GM18873 (cell line): Measurements from ENCODE around the gene TDO2.
"Not testable (repeated sequence)": the region's sequence is repeated elsewhere in the genome, so short reads cannot be mapped to it uniquely, and the experiment has no call there.

Experiments used
- ATAC-seq: cut with Tn5 transposase; IDR thresholded peaks from one replicate; pipeline ENCODE4 v1.9.1; 2021; ENCODE audit warnings: mild to moderate bottlenecking, moderate library complexity, moderate number of reproducible peaks; ENCODE audit not compliant: unreplicated experiment, low FRiP score

The TDO2 gene

DNA sequence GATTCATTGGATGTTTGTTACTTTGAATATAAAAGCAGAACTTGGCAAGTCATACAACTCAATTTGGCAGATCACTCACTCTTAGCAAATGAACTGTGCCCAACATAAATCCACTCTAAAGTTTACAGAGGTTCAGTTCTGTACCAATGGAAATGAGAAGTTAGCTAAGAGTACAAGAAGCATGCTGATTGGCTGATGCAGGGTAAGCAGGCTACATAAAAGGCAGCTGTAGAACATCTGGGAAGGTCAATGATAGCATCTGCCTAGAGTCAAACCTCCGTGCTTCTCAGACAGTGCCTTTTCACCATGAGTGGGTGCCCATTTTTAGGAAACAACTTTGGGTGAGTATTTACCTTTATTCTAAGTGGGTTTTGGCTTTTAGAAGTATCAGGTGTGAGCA is at the start of gene TDO2:
Gene TDO2, plus strand, starts transcription at position 244 of the 400 bp plus-strand sequence. Its CDS starts 63 bp downstream, at position 307.
- no peak for ATAC-seq

DNA sequence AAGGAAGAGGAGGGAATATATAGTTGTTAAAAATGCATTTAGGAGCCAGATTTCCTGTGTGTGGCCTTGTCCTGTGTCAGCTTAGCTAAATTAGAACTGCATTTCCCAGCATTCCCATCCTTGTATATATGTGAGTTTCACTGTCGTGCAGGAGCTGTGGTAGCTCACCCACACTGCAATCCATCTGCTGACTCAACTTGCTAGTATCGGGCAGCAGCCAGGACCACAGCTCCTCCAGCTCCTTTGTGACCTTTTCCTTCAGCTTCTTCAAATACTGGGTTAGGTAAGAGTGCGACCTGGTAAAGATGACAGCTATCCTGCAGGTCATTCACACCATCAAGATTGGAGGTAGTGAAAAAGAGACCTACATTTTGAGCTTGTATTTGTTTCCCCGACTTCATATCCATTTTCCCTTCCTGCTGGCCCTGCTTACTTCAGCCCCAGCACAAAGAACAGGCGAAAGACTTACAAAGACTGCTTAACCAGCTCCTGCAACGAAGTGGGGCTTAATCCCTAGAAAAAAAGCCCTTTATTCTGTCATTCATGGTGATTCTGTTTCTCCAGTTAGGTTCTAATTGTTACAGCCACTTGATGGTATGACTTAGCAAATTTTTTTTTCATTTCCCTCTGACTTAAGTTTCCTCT is 48.8 kb upstream of the TDO2 start:
- ATAC-seq = no peak

DNA sequence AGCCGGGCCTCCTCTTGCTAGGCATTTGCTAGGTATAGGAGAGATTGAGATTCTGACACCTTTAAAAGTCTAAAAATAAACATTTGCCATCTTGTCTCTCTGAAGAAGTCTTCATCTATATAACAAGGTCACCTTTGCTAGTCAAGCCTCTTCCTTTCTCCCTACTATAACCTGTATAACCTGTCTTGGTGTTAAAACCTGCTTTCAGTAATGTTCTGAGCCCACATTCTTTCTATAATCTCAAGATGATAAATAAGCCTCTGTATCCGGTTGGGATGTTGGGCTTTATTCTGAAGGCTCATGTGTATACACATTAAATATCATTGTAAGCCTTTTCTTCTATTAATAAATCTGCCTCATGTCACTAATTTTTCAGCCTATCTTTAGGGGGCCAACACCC is 47.6 kb upstream of the TDO2 start:
- no peak for ATAC-seq

- no peak for ATAC-seq
Measured at GRCh38 chr4:155866177-155866576, 37.3 kb upstream of the TDO2 start, which contains the start of gene ASIC5. ASIC5 (minus strand) TSS chr4:155866277; CDS start chr4:155866226, 51 bp downstream.

DNA sequence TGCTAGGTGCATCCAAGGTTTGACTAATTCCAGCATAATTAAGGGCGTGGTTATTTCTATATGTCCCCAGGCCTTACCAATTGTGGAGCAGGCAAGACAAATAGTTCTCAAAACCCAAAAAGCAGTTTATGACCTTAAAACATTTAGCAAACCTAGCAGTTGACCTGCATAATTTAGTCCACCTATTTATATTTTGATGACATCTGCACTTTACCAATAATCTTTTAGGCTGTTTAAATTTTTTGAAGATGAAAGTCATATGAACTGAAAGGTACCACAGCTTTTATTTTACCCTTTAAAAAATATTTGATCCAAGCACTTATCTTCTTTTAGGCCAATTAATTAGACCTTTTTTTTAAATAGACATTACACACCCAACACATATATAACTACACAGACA is 27.6 kb upstream of the TDO2 start:
- no peak for ATAC-seq

DNA sequence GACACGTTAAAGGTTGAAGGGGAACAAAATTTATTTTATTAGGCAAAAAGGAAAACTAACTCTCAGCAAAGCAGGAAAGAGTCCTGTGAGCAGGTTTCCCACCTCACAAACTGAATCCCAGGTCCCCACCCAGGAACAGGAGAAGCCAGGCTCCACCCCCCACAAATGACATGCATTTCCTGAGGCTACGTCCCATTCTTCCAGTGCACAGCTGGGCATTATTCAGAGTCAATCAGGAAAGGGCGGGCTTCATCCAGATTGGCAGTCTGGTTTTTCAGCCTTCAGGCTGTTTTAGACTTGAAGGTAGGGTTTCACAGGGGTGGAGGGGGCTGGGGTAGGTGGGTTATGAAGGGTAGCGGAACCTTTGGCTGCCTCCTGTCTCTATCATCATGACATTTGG is 25.5 kb upstream of the TDO2 start:
- no peak for ATAC-seq

DNA sequence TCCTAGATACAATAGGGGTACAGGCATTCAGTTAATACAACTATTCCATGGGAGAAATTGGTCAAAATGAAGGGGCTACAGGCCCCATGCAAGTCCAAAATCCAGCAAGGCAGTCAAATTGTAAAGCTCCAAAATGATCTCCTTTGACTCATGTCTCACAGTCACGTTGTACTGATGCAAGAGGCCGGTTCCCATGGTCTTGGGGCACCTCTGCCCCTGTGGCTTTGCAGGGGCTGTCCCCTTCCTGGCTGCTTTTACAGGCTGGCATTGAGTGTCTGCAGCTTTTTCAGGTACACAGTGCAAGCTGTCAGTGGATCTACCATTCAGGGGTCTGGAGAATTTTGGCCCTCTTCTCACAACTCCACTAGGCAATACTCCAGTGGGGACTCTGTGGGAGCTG is 24.9 kb upstream of the TDO2 start:
- no peak for ATAC-seq

GRCh38 chr4:155879767-155880166 is 23.7 kb upstream of the TDO2 start:
- no peak for ATAC-seq

DNA sequence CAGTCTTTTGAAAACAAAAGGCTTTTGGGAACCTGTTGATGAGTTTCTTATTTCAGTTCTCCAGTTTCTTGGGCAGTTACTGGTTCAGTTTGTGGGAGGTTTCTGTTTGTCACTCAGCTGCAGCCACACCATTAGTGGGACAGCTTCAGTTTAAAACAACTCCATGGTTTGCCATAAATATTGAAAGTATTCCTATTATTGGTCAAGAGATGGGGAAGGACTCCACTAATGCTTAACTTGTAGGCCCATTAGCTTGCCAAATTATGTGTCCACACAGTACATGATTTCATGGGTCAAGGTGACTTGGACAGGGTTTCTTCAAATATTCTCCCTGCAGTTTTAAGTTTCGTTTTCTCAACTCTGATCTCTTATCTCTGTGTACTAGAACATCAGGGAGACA is 21.9 kb upstream of the TDO2 start:
- no peak for ATAC-seq

- ATAC-seq = no peak
Measured at GRCh38 chr4:155883895-155884294, 19.6 kb upstream of the TDO2 start.

GRCh38 chr4:155885666-155886065 is 17.8 kb upstream of the TDO2 start:
- ATAC-seq = no peak

GRCh38 chr4:155887045-155887444 is 16.5 kb upstream of the TDO2 start:
- no peak for ATAC-seq

DNA sequence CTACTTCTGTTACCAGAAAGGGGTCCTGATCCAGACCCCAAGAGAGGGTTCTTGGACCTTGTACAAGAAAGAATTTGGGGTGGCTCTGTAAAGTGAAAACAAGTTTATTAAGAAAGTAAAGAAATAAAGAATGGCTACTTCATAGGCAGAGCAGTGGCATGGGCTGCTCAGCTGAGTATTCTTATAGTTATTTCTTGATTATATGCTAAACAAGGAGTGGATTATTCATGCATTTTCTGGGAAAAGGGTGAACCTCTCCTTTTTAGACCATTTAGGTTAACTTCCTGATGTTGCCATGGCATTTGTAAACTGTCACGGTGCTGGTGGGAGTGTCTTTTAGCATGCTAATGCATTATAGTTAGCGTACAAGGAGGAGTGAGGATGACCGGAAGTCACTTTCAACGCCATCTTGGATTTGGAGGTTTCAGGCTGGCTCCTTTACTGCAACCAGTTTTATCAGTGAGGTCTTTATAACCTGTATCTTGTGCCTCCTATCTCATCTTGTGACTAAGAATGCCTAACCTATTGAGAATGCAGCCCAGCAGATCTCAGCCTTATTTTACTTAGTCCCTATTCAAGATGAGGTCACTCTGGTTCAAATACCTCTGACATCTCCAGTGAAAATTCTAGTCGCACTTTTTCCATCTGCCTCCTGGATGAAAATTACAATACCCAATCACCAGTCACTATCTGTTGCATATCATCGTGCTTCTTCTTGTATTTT is 15.5 kb upstream of the TDO2 start:
- no peak for ATAC-seq

GRCh38 chr4:155889031-155889793 is 14.3 kb upstream of the TDO2 start:
- peak; percentile 95 for ATAC-seq

DNA sequence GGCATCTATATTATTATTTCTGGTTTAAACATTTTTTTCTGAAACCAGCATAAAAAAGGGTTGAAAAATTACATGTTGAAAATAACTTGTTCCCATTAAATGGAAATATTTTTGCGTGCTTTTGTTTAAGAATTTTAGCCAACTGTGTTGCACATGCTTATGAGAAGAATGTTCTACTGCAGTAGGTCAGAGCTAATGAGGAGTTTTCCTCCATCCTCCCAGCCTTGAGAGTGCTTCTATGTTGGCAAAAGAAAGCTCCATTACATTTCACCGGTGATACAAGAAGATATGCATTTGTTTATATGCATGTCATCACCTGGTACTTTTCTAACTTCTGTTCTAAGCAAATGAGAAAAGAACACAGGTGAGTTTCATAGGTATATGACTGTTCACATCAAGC is 13.6 kb upstream of the TDO2 start:
- ATAC-seq = no peak

GRCh38 chr4:155891058-155891457 is 12.4 kb upstream of the TDO2 start:
- ATAC-seq = no peak

DNA sequence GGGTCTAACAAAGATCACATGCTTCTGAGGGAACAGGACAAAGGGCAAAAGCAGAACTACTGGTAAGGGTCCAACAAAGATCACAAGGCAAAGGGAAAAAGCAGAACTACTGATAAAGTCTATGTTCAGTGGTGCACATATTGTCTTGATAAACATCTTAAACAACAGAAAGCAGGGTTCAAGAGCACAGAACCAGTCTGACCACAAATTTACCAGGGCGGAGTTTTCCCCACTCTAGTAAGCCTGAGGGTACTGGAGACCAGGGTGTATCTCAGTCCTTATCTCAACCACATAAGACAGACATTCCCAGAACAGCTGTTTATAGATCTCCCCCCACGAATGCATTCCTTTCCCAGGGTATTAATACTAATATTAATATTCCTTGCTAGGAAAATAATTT is 5.1 kb upstream of the TDO2 start:
- not testable (repeated sequence) for ATAC-seq

DNA sequence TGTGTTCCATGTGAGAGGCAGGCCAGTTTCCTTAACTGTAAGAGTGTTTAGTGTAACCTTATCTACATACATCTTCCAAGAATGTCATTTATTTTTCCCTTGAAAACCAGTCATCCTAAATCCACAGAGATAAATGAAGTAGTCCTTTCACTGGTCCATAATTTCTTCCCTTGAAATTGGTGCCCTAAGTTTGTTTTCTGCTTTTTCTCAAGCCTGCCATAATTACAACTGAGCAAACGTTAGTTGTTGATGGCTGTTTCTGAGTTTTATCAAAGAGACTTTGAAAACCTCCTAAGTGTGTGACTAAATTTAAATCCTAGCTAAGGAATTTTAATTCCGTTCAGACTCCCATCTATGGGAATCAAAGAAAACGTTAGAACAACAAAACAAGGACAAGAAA is 3.6 kb upstream of the TDO2 start:
- ATAC-seq = no peak

DNA sequence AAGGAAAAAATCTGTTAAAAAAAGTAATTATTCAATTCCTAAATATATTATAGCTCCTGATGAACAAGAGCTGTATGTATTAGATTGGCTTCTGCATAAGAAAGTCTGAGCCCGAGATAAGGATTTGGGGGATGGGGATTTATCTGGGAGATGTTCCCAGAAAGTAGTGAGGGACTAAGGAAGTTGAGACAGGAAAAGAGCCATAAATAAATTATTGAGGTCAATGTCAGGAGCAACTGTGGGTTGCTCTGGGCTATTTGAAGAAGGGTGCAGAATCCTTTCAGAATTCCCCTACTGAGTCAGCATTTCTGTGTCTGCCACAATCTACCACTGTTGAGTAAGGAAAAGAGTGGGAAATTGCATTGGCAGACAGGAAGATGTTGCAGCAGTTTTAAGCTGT is 3.1 kb upstream of the TDO2 start:
- ATAC-seq = no peak

DNA sequence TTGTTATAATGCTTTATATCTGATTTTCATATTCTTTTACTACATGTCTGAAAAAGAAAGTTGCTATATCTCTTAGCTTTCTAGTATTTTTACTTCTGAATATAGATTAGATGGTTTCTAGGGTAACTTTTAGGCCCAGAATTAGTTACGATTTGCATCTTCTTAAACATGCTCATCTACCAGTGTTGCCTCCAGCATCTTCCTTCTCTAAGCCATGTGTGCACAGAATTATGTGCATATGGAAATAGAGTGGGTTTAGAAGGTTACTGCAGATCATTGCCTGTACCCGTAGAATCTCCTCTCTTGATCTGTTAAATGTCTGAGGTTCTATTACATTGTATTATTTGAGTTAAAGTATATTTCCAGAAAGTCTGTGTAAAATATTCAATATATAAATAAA is 2.5 kb upstream of the TDO2 start:
- ATAC-seq = no peak

DNA sequence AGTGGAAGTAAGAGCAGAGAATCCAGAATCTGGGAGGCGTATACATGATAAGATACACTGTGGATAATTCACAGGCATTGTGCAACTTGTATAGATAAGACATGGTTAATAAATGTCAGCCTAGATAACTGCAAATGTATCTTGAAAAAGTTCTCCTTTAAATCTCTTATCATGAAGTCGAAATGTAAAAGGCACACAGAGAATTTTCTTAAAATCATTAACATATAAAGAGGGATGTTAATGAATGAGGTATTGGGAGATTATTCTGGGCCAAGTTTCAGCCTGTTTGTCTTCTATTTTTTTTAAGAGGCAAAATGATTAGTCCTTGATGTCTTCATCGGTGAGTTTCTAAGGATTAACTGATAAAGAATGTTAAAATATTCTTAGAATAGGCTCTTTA is 835 bp downstream of the TDO2 start:
- ATAC-seq = no peak
